ES-I3 (cell line): ENCODE results near the gene WDR38.
A peak's percentile ranks its signal among the peaks of the same experiment; 100 is the strongest.

Experiments
- H3K36me3 ChIP-seq: 2 replicates; pipeline ENCODE4 v1.6.1; 2013; ENCODE audit warnings: mild to moderate bottlenecking, low read length, control low read depth, moderate library complexity; ENCODE audit not compliant: insufficient read depth
- H3K4me1 ChIP-seq: 2 replicates; pipeline ENCODE4 v1.6.1; 2013; ENCODE audit warnings: mild to moderate bottlenecking, control low read depth, low read length; ENCODE audit not compliant: insufficient read depth
- H3K9ac ChIP-seq: 2 replicates; pipeline ENCODE4 v1.6.1; 2013; ENCODE audit warnings: low read depth, mild to moderate bottlenecking, low read length, moderate library complexity
- H3K9me3 ChIP-seq: 2 replicates; pipeline ENCODE4 v1.6.1; 2013; ENCODE audit warnings: mild to moderate bottlenecking, low read length, moderate library complexity; ENCODE audit not compliant: control insufficient read depth, insufficient read depth

Gene WDR38

GRCh38 chr9:124852829-124853531 is at the start of gene WDR38:
Gene WDR38 (plus strand): TSS chr9:124853460. CDS start chr9:124853532, 72 bp downstream.
- peaks cover 4% of the 10 kb centered on the region; the same call in 1 of the 2 replicates for H3K4me1 ChIP-seq
- H3K36me3 ChIP-seq = peaks cover under 1% of the 10 kb centered on the region; the same call in 1 of the 2 replicates
- H3K9ac ChIP-seq = peak within 1 kb of the TSS; percentile 54; the same call in 1 of the 2 replicates
- no peaks in the 10 kb centered on the region for H3K9me3 ChIP-seq

GRCh38 chr9:124803911-124804310 is 49.3 kb upstream of the WDR38 start:
- H3K4me1 ChIP-seq = peaks cover 4% of the 10 kb centered on the region; the same call in 1 of the 2 replicates
- H3K36me3 ChIP-seq = 0 out of 2 replicates have a peak, but pooled peaks cover 3% of the 10 kb centered on the region
- no peak overlapping the region for H3K9ac ChIP-seq
- no peaks in the 10 kb centered on the region for H3K9me3 ChIP-seq

DNA sequence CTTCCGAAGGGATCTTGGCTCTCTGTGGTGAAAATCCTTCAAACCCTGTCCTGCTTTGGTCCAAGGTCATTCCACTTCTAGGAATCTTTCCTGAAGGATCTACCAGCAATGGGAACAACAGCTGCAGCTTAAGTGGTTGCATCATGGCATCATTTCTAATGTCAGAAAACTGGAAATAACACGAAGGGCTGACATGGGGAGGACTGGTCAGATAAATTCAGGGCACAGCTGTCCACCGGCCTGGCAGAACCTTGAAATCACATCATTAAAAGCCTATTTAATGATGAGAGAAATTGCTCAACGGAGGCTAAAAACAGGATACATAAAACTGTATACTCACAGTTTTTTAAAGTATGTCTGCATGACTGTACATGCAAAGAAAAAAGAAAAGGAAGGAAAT is 48.1 kb upstream of the WDR38 start:
- no peak overlapping the region for H3K9ac ChIP-seq
- 0 out of 2 replicates have a peak, but pooled peaks cover 3% of the 10 kb centered on the region for H3K36me3 ChIP-seq
- no peaks in the 10 kb centered on the region for H3K9me3 ChIP-seq
- peaks cover 4% of the 10 kb centered on the region; the same call in 1 of the 2 replicates for H3K4me1 ChIP-seq

GRCh38 chr9:124808246-124808956 is 44.9 kb upstream of the WDR38 start:
- Histone ChIP-seq H3K9me3 (no peaks in the 10 kb centered on the region), H3K9ac (no peak overlapping the region), H3K4me1 (peaks cover 27% of the 10 kb centered on the region; the same call in 1 of the 2 replicates), H3K36me3 (0 out of 2 replicates have a peak, but pooled peaks cover 3% of the 10 kb centered on the region)

GRCh38 chr9:124809211-124809610 is 44.0 kb upstream of the WDR38 start:
- Histone ChIP-seq H3K9me3 (no peaks in the 10 kb centered on the region), H3K4me1 (peaks cover 36% of the 10 kb centered on the region; the same call in 1 of the 2 replicates), H3K36me3 (0 out of 2 replicates have a peak, but pooled peaks cover 3% of the 10 kb centered on the region), H3K9ac (no peak overlapping the region)

GRCh38 chr9:124809741-124810500 is 43.3 kb upstream of the WDR38 start:
- Histone ChIP-seq H3K9me3 (no peaks in the 10 kb centered on the region), H3K36me3 (0 out of 2 replicates have a peak, but pooled peaks cover 3% of the 10 kb centered on the region), H3K4me1 (peaks cover 36% of the 10 kb centered on the region; the same call in 1 of the 2 replicates), H3K9ac (no peak overlapping the region)

- no peaks in the 10 kb centered on the region for H3K36me3 ChIP-seq
- H3K4me1 ChIP-seq = peaks cover 36% of the 10 kb centered on the region; the same call in 1 of the 2 replicates
- H3K9ac ChIP-seq = no peak overlapping the region; the same call in 1 of the 2 replicates
- no peaks in the 10 kb centered on the region for H3K9me3 ChIP-seq
Observed at GRCh38 chr9:124810663-124811355, 42.5 kb upstream of the WDR38 start.

- Histone ChIP-seq H3K4me1 (peaks cover 36% of the 10 kb centered on the region; the same call in 1 of the 2 replicates), H3K9ac (no peak overlapping the region), H3K9me3 (no peaks in the 10 kb centered on the region), H3K36me3 (no peaks in the 10 kb centered on the region)
Observed at GRCh38 chr9:124812441-124812876, 40.8 kb upstream of the WDR38 start.

- no peaks in the 10 kb centered on the region for H3K9me3 ChIP-seq
Observed at GRCh38 chr9:124813041-124813440, 40.2 kb upstream of the WDR38 start.

GRCh38 chr9:124813501-124814163 is 39.6 kb upstream of the WDR38 start:
- Histone ChIP-seq H3K4me1 (peaks cover 35% of the 10 kb centered on the region; the same call in 1 of the 2 replicates), H3K36me3 (no peaks in the 10 kb centered on the region), H3K9me3 (no peaks in the 10 kb centered on the region), H3K9ac (no peak overlapping the region)

More at GRCh38 chr9:124813041-124813440, 40.2 kb upstream of the WDR38 start:
- Histone ChIP-seq H3K36me3 (no peaks in the 10 kb centered on the region), H3K4me1 (peaks cover 36% of the 10 kb centered on the region; the same call in 1 of the 2 replicates), H3K9ac (no peak overlapping the region)

DNA sequence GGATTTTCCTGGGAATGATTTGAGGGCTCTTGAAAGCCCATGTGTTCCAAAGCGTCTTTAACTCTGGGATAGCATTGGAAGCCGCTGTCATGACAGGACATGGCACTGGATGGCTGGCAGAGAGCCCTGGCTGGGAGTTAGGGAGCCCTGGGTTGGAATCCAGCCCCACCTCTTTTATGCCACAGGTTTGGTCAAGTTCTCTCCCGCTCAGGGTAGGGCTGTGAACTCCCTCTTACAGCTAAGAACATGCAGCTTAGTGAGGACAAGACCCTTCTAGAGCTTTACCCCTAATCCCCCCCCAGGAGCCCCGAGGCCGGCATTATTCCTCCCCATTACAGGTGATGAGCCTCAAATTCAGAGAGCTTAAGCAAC is 39.1 kb upstream of the WDR38 start:
- Histone ChIP-seq H3K36me3 (no peaks in the 10 kb centered on the region), H3K4me1 (peaks cover 37% of the 10 kb centered on the region; the same call in 1 of the 2 replicates), H3K9ac (no peak overlapping the region), H3K9me3 (no peaks in the 10 kb centered on the region)

GRCh38 chr9:124815601-124816000 is 37.7 kb upstream of the WDR38 start:
- no peaks in the 10 kb centered on the region for H3K9me3 ChIP-seq
- H3K9ac ChIP-seq = no peak overlapping the region
- H3K4me1 ChIP-seq = peaks cover 35% of the 10 kb centered on the region; the same call in 1 of the 2 replicates
- no peaks in the 10 kb centered on the region for H3K36me3 ChIP-seq
